Activated CD4-positive, alpha-beta T cell treated with anti-CD3 and anti-CD28 coated beads, Interleukin-10, Interleukin-2, amounts not matched to agents 100 ng/mL and 50 ng/mL, durations not matched to agents 16 hours and 8 hours (primary cell): ENCODE data around the gene PPP1R9A.

Experiments
- DNase-seq: peaks from one replicate; pipeline ENCODE4 v3.0.0-alpha.2; 2020

PPP1R9A gene

DNA sequence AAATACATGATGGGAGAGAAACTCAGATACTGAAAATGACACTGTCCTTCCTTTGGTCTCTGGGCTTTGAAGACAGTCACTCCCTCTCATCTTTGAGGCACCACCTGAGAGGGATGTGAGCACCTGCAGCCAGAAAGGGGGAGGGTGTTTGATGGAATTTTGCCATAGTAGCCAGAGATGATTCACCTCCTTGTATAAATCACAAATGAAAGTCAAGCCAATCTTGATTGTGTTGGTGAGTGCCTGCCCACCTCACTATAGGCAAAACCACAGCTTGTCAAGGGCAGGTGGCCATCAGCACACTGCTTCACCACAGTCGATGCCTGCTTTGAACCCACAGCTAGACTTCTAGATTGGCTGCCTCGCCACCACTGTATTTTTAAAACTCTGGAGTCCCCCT is 368.7 kb downstream of the PPP1R9A start:
- no peak for DNase-seq

DNA sequence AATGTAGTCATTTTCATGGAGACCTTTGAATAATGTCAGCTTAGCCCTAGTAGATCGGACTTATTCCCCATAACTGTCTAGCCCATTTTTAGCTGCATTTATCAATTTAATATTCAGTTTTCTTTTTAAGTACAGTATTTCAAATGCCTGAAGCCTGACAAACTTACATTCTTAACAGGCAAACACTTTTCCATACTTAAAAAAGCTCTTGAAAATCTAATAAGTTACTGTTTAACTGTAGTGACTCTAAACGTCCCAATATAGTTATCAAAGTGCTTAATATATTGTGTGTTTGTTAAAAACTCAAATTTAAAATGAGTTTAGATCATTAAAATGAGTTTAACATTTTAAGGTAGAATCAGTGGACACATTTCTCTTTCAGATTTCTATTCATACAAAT is 372.0 kb downstream of the PPP1R9A start:
- no peak for DNase-seq

DNA sequence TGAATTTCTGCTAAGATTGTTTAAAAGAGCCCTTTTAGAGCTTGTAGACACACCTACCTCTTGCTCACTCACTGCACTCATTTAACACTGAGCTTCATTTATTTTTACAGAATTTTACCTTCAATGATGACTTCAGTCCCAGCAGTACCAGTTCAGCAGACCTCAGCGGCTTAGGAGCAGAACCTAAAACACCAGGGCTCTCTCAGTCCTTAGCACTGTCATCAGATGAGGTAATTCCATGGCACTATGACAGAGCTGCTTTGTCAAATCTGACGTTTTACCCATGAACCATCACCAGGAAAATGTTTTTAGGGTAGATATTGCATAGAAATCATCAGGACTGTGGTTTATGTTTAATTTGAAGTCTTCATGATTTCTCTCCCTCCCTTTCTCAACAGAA is 378.7 kb downstream of the PPP1R9A start:
- no peak for DNase-seq

DNA sequence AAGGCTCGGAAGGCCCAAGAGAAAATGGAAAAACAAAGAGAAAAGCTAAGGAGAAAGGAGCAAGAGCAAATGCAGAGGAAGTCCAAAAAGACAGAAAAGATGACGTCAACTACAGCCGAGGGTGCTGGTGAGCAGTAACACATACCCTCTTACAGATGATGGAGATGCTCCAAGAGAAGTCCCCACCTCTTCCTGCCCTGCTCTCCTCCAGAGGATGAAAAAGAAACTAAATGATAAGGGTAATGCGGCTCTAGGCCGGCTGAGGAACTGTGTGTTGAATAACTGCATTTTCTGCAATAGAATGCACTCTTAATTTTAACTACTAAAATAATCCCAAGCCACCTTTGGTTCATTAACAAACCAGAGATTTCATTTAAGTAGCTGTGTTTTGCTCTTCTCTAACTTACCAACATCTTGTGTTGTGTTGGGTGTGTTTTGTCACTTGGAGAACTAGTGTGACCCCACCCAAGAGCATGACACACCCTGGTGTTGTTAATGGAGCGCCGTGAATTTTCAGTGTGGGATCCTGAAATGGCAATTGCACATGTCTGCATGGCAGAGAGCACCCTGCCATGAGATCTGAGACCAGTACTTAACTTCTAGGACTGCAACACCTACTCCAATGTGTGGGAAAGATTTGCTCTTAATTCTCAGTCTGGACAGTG is 382.9 kb downstream of the PPP1R9A start:
- DNase-seq = no peak

DNA sequence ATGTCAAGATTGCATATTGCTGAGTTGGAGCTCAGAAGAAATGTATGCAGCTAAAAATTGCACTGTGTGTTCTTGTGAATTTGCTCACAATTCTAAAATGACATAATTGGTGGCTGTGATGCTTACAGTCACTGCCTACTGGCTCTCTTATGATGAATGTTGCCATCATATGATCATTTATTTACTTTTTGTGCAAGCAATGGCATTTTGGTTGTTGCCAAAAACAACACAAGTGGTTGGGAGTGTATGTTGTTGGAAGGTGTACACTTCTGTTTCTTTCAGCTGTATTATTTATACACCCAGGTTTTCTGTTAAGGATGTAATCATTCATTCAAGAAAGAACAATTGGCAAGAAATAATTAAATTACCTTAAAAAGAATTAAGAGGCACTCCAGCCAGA is 388.0 kb downstream of the PPP1R9A start:
- no peak for DNase-seq

DNA sequence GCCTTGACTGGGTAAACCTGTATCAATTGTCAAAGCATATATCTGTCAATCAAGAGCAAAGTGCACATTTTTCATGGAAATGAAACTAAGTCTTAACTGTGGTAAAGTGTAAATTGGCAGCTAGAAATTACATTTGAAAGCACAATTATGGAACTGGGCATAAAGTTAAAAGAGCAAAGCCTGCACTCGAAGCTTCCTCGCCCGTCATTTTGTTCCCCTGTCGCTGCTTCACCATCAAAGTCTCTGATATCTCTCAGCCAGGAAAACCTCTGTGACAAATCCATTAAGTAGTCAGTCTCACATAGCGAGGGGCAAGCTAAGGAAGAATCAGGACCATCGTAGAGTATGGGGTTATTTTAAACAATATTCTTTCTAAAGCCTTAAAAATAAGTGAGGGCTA is 389.1 kb downstream of the PPP1R9A start:
- no peak for DNase-seq

DNA sequence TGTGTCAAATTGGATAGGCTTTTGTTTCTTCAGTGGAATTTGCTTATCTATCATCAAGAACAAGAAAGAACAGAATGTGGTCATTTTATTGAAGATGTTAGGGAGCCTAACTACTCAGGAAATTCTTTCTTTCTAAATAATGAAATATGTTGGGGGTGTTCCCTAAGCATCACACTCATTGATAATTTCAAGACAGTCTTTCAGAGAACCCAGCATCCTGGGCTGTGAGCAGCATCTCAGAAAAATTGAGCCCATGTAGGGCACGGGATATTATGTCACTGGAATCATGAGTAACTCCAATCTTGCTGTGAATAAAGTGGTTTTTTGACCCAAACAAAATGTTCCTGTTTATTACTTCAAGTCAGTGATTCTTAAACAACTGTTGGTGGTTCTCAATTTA is 389.6 kb downstream of the PPP1R9A start:
- DNase-seq = no peak

DNA sequence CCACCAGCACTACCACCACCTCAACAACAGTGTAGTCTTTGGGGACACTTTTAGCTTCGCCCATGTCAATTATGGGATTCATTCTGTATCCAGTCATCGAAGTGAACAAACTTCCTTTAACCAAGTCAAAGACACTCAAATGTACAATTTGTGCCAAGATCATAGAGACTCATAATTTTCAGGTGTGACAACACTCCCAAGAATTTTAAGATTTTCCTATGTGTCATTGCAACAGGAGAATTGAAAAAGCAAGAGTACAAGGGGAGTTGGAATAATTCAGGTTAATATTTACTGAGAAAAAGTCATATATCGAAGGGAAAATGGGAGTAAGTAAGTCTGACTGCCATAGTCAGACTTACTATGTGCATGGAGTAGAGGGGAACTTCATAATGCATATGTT is 390.7 kb downstream of the PPP1R9A start:
- no peak for DNase-seq

DNA sequence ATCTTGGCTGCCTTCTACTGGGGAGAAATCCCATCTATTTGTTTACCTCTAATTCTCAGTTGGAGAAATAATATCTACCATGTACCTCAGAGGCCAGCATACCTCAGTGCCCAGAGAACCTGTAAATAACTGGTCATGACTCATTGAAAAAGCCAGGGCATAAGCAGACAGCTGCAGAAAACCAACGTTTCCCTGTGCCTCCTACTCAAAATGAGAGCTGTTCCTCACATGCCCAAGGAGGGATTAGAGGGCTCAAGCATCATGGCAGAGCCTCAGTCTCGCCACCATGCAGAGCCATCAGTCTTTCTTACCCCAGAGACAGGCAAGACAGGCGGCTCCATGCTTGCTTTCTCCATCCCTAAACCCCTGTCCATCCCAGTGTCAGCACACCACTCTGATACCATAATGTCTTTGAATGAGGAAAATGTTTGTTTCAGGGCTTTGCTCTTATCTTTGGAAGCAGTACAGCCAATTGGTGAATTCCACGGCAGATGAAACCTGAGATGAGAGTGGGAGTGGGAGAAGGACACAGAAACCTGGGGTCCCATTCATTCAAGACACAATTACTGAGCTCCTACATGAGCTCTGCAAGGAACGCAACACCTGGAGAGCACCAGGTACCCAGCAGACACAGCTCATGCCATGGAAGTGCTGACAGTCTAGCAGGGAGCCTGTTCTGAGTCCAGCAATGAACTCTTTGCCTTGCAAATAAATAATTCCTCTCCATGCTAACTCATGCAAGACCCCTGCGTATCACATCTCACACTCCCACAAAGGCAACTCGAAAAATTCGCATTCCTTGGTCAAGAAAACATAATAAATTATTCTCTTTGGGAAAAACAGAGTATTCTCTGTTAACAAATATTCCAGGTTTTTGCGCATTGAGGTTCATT is 395.9 kb downstream of the PPP1R9A start:
- DNase-seq = no peak

DNA sequence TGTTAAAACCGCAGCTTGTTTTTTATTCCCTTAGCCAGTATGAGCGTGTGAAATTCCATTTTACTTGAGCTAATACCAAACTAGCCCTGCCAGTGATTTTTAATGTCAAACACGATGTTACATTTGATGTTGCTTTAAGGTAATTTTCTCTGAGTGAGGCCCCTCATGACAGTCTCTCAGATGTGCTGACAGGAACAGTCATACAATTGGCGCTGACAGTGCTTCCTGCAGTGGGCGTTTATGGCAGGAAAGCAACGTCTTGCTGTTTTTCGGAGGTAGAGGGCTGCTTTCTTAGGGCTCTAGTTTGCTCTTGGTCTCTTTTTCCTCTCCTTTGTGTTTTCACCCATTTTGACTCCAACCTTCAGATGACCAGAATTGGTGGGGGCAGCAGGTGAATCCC is 397.6 kb downstream of the PPP1R9A start:
- no peak for DNase-seq

DNA sequence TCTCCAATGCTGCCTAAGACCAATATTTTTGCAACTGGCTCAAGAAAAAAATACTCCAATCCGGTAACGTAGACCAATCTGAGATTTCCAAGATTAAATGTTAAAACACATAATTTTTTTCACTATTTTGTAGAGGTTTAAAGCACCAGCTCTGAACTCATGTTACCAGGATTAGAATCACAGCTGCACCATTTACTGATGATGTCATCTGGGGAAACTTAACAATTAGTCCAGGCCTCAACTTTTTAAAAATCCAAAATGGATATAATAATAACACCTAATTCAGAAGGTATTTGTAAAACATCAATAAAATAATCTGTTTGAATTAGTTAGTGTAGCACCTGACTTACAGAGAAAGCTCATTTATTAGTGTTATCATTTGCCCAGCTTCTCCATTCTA is 402.6 kb downstream of the PPP1R9A start:
- no peak for DNase-seq

DNA sequence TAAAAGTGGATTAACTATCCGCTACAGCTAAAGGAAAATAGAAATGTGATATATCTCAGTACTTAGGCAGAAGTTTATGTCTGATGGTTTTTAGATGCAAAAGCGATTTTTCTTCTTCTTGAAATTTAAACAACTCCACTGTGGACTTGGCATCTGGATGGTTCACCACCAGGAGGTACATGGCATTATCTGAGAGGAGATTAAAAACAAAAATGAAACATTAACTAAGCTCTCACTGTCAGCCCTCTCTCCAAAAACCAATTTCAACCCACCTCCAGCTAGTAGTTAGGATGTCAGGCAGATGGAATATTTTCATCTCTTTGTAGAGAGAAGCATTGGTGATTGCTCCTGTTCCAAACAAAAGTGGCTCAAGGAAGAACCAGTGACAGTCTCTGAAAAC is 404.0 kb downstream of the PPP1R9A start:
- DNase-seq = no peak

DNA sequence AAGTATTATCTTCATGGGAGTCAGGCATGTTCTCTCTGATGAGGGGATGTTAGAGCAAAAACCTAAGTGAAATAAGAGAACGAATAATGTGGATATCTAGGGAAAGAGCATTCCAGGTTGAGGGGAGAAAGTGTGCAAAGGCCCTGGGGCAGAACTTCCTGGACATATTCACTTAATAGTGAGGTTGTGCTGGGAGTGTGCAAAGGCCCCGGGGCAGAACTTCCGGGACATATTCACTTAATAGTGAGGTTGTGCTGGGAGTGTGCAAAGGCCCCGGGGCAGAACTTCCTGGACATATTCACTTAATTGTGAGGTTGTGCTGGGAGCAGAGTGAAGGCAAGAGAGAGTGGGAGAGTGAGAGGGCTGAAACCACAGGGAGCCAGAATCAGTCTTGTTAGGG is 405.2 kb downstream of the PPP1R9A start:
- DNase-seq = no peak

DNA sequence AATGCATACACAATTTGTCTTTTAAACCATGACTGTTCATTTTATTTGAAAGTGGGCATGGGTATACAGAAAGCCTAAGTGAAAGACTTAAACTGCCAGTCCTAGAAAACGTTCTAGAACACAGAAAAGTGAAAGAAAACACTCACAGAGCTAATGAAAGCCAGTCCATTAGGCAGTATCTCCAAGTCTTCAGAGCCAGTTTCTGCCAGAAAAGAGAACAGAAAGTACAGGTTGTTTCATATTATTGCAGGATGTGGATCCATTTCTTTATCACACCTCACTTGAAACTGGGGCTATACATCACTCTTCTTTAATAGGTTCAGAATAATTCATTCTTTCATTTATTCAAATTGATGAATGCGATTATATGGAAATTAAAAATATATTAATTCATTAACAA is 409.2 kb downstream of the PPP1R9A start:
- DNase-seq = no peak

DNA sequence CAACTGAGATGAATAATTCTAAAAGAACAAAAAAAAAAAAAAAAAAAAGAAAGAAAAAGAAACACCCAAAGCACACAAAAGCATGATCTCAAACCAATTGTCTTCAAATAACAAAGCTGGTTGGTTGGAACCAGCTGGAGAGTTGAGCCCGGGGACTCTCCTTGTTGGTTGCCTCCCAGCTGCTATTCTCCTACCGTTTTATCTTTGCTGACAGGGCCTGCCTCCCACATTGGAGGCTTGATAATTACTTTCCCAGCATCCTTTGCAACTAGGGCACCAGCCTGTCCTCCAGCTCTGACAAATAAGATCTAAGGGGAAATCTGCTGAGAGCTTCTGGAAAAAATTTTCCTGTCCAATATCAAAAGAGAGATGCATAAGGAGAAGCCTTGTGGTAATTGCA is 410.2 kb downstream of the PPP1R9A start:
- no peak for DNase-seq

DNA sequence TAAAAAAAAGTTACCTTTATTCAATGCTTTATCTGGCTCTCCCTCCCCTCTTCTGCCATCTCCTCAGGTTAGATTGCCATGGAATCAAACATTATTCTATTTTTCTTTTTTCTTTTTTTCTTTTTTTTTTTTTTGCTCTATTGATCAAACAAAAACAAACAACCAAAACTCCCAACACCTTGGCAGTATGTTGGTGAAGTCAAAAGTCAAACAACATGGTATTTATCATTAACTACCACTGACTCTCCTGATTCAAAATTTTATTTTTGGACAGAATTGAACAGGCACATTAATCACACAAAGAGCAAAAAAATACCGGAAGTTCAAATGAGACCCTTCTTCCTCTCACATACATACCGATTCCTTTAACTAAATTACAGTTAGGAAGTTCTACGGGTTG is 410.6 kb downstream of the PPP1R9A start:
- no peak for DNase-seq

DNA sequence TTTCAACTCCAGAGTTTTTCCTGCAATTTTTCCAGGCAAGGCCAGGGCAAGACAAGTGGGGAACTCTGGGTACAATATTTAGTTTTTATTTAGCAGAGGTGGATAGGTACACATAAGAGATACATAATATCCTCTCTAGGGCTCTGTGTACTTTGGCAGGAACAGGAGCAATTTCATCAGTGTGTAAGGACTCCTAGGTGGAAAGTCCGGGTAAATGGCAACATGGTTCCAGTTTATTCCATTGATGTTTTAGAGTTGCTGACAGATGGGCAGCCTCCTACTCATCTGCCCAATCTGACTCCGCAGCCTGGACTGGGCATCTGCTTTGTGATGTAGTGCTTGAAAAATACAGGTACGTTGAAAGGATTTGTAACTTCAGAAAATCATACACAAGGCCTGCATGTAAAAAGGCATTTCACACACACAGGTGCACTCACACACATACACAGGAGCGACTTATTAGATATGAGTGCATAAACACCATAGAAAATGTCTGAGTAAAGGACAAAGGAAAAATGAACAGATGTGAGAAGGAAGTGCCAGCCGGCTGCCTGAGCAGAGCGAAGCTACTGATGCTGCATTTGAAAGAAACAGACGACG is 411.2 kb downstream of the PPP1R9A start:
- DNase-seq = no peak

DNA sequence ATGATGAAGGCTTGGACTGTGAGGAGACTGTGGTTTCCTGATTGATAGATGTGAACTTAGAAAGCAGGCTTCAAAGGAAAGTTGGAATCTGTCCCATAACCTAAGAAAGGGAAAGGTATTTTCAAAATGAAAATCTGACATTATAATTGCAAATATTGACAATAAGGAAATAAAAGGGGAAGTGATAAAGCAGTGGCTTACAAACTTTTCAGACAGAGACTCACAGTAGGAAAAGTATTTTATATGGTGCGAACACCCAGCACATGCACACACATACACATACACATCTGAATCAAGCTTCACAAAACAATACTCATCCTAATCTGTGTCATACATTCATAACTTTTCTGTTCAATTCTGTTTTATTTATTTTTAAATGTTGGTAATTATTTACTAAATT is 412.2 kb downstream of the PPP1R9A start:
- no peak for DNase-seq

DNA sequence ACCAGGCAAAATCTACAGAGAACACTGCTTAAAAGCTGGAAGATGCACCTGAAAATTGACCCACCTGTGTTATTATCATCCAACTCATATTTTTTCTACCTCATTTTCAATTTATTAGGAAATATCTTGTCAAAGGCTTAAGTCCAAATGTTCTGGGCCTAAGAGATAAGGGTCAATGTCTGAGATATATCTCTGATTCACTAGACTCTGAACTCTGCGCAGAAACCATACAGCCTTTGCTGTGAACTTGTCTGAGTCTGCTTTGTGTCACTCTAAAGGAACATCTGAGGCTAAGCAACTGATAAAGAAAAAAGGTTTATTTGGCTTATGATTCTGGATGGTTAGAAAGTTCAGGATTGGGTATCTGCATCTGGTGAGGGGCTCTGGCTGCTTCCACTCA is 413.3 kb downstream of the PPP1R9A start:
- no peak for DNase-seq

DNA sequence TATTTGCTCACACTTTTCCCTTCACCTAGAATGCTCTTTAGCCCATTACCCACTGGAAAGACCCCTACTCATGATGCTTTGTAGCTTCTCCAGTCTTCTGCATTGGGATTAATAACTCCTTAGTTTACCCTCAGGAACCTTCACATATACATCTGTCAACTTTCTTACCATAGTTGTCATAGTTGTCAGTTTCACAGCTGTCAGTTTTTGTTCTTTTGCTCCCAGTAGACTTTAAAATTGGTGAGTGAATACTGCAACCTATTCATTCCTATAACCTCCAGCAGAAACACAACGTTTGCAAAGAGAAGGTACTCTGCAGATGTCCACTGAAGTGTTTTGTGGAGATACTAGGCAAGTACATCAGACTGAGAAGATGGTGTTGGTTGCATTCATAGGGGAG is 414.3 kb downstream of the PPP1R9A start:
- DNase-seq = no peak

DNA sequence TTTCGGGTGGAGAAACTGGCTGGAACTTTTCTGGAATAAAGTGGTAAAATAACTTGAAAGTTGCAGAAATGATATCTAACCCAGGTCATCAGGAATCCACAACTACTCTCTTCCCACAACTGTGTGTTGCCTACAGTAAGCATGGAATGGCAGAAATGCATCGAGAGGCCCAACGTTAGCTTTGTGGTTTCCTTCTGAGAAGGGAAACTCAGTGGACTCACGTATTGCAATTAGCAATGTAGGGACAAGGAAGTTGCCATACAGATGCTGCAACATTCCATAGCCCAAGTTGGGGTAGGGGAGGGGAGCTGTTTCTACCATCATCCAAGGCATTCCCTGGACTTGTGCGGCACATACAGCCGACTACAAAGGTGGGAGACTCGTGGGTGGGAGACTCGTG is 415.0 kb downstream of the PPP1R9A start:
- no peak for DNase-seq

DNA sequence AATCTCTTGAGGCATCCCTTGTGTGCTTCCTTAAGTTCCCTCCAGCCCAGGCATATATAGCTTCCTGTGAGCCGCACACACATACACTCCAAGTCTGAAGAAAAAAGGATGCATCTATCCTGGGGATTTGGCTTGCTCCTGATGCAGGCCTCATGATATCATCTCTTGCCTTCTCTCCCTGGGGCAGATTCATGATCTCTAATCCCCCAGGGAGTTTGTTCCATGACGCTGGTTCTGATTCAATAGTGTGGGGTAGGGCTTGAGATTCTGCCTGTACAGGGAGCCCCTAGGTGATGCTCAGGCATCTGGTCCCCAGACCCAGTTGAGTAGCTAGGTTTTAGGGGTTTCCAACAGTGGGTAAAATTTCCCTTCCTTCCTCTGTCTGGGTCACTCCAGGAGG is 415.5 kb downstream of the PPP1R9A start:
- DNase-seq = no peak

DNA sequence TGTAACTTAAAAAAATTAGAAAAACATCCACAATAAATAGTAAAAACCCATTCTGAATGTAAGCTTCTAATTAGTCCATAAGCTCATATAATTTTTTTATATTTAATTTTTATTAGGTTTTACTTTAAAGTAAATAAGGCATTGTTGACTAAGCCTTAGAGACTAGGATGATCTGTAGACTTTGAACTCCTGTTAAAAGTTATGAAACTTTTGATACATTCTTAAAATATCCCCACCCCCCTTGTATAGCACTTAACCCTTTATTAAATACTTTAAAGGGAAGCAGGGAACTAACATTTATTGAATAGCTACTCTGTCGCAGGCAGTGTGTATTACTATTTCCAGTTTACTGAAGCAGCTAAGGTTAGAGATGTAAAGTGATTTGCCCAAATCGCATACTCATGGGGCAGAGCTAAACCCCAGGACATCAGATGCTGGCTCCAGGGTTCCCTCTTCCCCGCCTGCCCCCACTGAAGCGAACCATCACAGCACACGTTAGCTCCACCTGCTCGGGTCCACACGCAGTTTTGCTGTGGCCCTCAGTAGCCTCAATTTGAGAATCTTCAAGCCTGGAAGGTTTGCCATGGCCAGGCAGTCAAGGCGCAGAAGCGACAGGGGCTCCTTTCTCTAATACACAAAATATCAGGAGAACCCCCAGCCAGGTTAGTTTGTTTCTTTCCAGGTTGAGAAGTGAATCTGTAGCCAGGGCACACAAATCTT is 416.2 kb downstream of the PPP1R9A start:
- no peak for DNase-seq

DNA sequence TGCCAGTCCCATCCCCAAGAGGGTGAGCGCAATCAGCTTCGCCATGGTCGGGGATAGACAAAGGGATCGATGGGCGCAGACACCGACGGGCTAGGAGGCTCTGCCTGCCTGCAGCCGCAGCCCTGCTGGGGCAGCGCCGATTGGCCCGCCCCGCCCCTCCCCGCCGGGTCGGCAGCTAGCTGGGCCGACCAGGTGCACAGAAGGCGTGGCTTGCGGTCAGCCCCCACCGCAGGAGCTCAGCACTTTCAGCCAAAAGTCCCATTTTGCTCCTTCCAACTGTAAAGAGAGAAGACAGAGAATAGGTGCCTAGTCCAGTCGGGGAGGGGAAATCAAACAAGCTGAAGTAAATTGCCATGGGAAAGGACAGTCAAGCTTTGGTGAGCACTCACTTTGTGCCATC is 417.0 kb downstream of the PPP1R9A start, which contains the start of gene PON1:
PON1 (minus strand) TSS at position 102 of the 400 bp plus-strand sequence; CDS start at position 45, 57 bp downstream.
- DNase-seq = no peak
